GM10847 (cell line): ENCODE data around the gene PRSS21.

Source experiments
- POLR2A ChIP-seq: IDR thresholded peaks from 2 replicates; pipeline ENCODE4 v1.6.1; 2011; ENCODE audit not compliant: insufficient read length; ENCODE audit errors: extremely low read depth

PRSS21 gene

DNA sequence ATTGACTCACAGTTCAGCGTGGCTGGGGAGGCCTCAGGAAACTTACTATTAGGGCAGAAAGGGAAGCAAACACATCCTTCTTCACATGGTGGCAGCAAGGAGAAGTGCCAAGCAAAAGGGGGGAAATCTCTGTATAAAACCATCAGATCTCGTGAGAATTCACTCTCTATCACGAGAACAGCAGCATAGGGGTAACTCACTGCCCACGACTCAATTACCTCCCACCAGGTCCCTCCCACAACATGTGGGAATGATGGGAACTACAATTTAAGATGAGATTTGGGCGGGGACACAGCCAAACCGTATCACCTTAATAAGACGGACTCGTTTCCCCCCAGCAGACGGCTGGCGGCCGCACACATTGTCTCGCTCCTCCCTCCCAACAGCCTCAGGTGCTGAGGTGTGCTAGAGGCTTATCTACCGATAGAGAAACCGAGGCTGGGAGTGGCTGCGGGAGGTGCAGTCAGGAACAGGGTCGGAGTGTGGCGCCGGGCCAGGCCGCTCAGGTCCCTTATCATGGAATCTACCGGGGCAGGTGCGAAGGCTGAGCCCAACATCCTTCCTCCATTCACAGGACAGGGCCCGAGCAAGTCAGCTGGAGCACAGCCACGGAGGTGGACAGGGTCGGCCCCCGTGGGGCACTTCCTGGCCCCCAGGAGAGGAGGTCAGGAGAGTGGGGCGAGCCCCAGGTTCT, 8.2 kb downstream of the PRSS21 start:
- TF ChIP-seq POLR2A, result no peak

DNA sequence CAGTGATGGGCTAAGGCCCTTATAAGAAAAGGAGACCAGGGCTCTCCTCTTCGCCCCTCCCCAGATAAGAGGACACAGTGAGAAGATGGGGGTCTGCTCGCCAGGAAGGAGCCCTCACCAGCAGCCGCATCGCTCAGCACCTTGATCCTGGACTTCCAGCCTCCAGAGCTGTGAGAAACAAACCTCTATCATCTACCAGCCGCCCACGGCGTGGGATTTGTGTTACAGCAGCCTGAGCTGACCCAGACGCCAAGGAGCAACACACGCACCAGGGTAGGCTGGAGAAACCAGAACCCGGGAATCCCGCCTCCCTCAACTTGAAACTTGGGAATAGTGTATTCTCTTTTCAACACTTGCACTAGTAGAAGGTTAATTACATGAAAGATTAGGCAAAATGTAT, 8.9 kb downstream of the PRSS21 start:
- TF ChIP-seq POLR2A, result no peak

DNA sequence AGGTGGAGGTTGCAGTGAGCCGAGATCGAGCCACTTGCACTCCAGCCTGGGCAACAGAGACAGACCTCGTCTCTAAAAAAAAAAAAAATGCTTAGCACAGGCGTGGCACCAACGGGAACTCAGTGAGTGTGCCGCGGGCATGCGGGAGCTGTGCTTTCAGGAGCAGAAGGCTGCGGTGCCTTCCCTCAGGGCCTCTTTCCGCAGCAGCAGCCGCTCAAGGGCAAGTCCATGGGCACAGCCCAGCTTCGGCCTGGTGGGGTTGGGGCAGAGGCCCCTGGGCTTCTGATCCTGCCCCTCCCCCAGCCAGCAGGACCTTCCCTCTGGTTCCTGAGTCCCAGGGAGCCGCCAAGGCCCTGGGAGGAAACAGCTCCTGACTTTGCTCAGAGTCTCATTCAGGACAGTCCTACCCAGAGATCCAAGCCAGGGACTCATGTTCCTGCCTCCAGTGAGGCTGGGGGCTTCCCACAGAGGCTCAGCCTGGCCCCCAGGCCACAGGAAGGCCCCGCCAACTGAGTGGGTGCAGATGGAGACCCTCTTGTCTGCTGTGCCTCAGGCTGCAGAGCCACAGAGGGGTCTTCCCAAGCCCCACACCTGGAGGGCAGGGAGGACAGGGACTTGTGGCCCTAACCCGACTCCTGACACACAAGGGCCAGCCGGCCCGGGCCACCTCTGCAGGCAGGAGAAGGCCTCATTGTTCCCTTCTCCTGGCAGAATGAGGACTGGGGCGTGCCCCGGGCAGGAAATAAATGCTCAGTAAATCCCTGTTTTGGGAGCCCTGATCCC, 9.7 kb downstream of the PRSS21 start:
- no peak for TF ChIP-seq POLR2A

DNA sequence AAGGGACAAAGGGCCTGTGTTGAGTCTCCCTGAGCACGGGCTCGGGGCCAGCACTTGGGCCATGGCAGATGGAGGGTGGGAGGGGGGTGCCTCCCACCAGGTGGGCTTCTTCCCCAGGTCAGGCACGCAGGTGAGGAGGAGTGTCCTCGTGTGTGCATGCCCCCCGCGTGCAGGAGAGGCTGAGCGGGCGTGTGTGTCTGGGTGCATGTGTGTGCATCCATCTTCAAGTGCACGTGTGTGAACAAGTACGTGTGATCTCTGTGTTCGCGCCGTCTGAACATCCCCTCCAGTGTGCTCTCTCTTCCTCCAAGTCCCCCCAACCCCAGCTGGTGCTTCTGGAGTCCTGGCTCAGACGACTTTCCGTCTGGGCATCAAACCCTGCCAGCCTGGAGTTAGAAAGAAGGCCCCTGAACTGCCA, 10.3 kb downstream of the PRSS21 start:
- TF ChIP-seq POLR2A, result no peak

DNA sequence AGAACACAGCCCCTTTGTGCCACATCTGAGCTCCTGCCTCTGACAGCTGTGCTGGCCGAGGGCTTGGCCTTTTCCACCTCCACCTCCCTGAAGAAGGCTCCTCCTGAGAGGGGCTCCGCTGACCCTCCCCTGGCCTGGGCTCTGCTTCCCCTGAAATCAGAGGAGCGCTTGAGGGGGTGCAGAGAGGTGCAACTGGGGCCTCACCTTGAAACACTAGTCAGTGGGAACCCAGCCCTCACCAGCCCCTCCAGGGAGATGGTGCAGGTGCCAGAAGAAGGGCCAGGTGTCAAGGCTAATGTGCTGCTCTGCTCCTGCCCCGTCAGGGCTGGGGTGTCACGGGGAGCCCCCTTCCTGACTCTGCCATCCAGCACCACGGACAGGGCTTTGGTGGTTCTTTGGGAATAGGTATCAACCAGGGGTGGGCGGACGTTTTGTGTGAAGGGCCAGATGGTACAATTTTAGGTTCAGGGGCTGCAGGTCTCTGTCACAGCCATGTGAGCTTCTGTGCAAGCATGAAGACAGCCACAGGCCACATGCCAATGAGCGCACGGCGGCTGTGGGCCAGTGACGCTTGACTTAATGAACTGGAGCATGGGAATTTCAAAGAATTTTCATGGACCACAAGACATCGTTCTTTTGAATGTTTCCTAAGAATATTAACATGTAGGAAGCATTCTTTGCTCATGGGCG, 10.9 kb downstream of the PRSS21 start:
- no peak for TF ChIP-seq POLR2A

DNA sequence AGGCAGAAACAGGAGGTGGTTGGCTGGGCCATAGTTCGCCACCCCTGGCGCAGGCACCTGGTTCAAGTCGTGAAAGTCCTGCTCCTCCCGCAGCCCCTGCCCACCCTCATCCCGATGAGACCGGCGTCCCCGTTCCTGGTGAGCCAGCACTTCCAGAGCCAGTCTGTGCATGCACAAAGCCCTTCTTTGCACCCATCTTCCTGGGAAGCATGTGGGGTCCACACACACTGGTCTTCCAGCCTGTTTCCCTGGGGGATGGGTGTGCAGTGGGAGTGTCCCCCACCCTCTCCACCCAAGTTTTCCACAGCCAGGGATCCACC, 11.4 kb downstream of the PRSS21 start:
- TF ChIP-seq POLR2A, result no peak

DNA sequence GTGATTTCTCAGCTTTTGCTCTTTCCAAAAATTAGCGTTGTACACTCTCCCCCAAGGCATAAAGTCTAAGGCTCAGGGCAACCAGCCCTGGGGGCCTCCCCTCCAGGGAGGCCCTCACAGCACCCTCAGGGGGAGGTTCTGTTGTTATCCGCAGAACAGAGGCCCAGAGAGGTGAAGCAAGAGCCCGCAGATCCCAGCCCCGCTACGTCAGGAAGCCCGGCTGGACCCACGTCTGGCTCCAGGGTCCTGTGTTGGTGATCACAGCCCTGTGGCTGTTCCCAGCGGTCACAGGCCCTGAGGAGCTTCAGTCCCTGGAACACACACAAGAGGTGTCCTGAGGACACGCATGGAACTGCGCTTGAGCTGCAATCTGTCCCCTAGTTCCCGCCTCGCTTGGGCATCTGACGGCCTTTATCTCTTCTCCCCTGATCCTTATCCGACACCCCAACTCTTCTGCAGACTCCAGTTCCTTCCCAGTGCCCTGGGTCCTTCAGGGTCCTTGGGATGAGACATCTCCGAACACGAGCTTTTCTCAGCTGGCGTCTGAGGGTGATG, 11.9 kb downstream of the PRSS21 start:
- no peak for TF ChIP-seq POLR2A

DNA sequence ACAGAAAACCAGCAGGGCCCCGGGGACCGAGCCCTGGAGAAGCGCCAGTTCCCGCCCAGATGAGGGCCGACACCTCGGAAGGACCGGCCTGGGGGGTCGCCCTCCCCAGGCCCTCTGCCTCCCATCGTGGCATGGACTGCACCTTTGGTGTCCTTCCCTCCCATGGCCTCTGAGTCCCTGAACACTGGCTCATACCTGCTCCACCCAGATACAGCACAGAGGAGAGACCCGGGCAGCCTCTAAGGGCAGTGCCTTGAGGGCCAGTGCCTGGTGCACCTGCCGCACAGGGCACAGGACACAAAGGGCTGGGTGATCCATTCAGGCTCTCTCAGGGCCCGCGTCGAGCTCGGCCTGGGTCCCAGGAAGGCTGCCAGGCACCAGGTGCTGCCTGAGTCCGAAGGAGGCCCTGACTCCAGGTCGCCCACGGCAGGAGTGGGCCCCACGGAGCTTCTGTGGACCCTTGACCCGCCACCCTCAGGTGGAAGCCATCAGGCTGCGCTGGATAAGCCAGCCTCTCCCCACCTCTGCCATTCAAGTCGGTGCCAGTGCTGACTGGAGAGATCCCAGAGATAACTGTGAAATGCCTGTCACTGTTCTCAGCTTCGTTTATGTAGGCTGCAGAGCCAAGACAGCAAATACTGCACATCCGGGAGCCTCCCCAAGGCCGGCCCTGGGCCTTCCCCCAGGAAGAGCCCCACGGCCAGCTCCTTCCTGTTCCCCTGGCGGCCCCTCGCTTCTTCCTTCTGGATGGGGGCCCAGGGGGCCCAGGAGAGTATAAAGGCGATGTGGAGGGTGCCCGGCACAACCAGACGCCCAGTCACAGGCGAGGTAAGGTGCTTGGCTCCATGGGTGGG, 12.7 kb downstream of the PRSS21 start, which contains the start of gene ZG16B:
Gene ZG16B, plus strand, starts transcription at position 803 of the 854 bp plus-strand sequence. CDS start 139 bp downstream, outside the sequence.
- TF ChIP-seq POLR2A, result no peak

DNA sequence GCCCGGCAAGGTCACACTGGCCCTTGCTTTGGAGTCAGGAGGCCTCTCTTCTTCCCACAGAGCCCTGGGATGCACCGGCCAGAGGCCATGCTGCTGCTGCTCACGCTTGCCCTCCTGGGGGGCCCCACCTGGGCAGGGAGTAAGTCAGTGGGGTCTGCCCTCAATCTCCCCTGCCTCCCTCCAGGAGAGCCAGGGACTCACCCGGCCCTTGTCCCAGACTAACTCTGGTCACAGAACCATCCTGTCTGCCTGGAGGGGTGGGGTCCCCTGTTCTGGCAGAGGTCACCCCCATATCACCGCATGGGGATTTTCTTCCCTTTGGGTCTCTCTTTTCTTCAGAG, 13.3 kb downstream of the PRSS21 start:
- no peak for TF ChIP-seq POLR2A

DNA sequence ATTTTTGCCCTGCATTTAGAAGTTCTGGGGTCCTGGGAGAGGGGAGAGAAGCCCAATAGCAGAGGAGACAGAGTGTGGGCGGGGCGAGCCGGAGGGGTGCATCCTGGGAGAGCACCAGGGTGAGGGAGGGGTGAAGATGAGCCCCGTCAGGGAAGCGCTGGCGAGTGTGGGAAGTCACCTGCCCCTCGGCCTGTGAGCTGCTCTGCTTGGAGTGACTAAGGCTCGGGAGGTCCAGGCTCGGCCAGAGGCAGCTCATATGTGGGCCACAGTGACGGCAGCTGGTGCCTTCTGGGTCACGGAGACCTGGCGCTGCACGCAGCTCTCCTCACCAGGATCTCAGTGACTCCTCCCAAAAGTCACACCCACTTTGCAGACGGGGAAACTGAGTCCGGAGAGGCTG, 14.2 kb downstream of the PRSS21 start:
- TF ChIP-seq POLR2A, result no peak

DNA sequence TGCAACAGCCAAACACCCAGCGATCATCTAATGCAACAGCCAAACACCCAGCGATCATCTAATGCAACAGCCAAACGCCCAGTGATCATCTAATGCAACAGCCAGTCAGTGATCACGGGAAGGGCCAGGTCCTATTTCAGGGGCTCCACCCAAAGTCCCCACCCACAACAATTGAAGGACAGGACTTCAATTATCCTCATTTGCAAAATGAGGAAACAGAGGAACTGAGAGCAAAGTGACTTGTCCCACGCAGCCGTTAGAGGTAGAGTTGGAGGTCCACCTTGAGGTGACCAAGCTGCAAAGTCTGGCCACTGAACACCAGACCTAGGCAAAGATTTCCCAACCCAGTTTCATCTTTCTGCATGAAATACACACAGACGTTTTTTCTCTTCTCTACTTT, 16.7 kb downstream of the PRSS21 start:
- TF ChIP-seq POLR2A, result no peak

DNA sequence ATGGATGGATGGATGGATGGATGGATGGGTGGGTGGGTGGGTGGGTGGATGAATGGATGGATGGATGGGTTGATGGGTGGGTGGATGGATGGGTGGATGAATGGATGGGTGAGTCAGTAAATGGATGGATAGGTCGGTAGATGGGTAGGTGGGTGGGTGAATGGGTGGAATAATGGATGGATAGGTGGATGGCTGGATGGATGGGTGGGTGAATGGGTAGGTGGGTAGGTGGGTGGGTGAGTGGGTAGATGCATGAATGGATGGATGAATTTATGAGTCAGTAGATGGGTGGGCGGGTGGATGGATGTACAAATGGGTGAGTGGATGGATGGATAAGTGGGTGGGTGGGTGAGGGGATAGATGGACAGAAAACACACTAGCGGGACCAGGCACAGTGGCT, 17.9 kb downstream of the PRSS21 start:
- TF ChIP-seq POLR2A, result no peak

DNA sequence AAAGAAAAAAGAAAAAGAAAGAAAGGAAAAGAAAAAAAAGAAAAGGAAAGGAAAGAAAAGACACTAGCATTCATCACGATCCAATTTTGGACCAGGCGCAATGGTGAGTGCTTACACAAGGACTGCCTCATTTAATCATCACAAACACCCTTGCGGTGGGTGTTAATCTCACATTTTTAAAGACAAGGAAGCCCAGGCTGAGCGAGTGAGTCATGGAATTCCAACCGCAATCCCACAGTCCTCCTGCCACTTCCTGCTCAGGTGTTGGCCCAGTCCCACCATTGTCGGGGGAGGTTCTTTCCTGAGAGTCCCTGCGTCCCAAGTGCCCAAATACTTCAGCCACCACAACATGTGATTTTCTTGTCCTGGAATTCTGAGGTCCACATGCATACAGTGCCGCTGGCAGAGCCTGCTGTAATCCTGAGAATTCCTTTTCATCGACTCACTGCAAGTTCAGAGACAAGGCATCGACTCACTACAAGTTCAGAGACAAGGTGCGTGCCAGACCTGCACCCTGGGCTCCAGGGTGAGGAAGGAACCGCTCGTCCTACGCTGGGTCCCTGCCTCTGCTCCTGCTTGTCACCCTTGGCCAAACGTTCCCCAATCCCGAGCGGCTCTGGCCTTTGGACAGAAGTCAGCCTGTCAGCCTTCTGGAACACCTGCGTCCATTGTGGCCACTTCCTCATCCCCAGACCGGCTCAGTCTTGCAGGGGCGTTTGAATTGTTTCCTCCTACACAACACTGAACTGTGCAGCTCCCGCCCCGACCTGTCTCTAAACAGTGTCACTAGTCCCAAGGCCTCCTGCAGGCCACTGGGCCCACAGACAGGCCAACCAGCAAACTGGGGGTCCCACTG, 18.8 kb downstream of the PRSS21 start:
- TF ChIP-seq POLR2A, result no peak
